GM21576 (cell line): ENCODE data around the gene SAMD8.
A peak's percentile ranks its signal among the peaks of the same experiment; 100 is the strongest.

ENCODE experiments used
- ATAC-seq: cut with Tn5 transposase; IDR thresholded peaks from one replicate; pipeline ENCODE4 v1.9.1; 2021; ENCODE audit warnings: mild to moderate bottlenecking, moderate library complexity; ENCODE audit not compliant: unreplicated experiment

The SAMD8 gene

DNA sequence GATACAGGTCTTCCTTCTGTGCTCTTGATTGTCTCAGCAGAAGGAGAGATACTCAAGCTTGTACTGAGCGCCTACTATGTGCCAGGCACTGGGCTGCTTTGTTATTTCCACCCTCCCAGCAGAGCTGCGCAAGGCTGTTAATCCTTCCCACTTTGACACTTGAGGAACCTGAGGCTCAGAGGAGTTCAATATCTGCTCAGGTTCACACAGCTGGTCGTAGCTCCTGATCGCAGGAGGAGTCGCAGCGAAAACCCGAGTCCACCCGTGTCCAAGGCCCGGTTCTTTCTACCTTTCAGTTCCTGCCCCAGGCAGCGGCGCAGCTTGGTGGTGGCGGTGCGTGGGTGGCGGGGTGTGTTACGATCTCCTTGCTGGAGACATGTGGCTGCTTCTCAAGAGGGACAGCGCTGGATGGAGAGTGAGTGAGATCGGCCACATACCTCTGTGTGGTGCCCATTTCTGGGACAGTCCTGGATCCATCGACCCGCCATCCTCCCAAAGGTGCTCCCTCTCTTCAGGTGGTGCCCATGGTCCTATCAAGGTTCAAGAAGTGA, 26.5 kb upstream of the SAMD8 start:
- ATAC-seq: no peak

DNA sequence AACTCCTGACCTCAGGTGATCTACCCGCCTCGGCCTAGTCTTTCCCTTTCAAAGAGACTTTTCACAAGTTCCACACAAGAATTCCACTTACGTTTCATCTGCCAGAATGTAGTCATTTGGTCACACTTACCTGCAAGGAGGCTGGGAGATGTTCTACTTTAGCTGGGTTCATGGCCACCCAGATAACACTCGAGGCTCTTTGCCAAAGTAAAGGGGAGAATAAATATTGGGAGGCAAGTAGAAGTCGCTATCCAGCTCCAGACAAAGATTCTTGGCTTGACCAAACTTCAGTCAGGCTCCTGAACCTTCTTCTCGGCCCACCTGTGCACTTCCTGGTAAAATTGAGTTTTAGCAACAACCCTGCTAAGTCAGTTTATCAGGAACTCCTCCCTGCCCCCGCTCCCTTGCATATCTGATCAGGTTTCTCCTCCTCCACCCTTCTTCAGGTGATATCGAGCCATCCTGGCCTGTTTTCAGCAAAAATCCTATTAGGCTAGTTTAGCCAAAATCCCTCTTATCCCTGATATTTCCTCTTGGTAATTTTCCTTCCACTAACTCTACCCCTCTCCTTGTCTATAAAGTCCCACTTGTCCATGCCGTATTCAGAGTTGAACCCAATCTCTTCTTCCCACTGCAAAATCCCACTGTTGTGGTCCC, 25.1 kb upstream of the SAMD8 start:
- ATAC-seq: no peak

DNA sequence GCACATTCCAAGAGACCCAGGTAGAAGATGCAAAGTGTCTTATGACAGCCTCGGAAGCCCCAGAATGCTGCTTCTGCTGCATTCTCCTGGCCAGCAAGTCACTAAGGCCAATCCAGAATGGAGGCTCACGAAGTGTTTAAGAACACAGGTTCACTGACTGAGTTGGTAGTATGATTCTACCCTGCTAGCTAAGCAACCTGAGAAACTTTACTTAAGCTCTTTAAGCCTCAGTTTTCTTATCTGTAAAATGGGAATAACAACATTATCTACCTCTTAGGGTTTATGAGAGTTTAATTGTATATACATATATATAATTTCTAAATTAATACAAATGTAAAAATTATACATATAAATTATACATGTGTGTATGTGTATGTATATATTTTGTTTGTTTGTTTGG, 22.8 kb upstream of the SAMD8 start:
- no peak for ATAC-seq

DNA sequence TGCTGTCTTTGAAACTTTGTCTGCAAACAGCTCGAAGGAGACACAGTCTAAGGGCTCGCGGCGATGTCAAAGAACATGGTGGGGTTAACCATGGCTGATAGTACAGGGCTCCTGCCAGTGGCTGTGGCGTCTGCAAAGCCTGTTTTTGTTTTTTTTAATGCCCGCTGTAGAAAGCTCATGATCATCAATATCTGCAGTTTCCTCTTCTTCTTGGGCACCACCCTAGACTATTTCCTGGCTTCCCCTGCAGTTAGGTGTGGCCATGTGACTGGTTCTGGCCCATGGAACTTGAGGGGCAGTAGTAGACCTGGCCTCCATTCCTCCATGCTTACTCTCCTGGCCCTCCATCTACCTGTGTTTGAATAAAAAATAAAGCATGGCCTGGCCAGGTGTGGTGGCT, 21.8 kb upstream of the SAMD8 start:
- ATAC-seq: no peak

DNA sequence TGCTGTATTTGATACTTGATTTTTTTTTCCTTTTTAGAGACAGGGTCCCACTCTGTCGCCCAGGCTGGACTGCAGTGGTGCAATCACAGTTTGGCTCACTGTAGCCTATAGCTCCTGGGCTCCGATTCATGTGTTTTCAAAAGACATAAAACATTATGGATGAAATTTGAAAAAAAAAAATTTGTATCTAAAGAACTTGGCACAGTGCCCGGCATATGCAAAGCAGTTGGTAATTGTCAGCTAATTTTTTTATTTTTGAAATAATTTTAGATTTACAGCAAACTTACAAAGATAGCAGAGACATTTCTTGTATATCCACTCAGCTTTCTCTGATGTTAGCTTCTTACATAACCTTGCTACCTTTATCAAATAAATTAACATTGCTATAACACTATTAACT, 20.3 kb upstream of the SAMD8 start:
- no peak for ATAC-seq

DNA sequence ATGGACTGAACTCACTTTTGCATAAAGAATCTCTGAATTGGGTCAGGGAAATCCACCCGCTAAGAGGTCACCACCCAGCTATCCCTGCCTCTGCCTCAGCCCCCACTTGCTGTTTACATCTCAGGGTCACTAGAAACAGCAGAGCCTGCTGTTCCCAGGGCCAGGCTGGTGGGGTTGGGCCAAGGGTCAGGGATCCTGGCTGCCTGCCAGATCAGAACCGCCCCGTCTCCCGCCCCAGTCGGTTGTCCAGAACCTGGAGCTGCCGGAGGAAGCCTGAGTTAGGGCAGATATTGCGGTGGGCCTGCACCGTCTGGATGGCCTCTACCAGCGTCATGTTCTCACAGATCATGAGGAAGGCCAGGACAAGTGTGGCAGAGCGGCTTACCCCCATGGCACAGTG, 17.0 kb upstream of the SAMD8 start:
- ATAC-seq: no peak

DNA sequence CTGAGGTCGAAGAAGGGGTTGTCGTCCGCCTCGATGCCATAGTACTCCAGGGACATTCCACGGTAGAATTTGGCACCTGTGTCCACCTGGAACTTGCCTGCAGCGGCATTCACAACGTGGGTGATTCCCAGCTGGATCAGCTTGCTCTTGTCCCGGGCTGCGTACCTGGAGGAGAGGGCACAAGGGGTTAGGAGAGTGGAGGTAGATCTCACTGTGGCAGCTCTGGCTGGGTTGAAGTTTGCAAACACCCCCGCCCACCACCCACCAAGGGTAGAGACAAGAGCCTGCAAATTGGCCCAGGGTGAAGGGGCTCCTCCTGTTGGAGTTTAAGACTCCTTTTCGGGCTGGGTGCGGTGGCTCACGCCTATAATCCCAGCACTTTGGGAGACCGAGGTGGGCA, 15.8 kb upstream of the SAMD8 start:
- no peak for ATAC-seq

DNA sequence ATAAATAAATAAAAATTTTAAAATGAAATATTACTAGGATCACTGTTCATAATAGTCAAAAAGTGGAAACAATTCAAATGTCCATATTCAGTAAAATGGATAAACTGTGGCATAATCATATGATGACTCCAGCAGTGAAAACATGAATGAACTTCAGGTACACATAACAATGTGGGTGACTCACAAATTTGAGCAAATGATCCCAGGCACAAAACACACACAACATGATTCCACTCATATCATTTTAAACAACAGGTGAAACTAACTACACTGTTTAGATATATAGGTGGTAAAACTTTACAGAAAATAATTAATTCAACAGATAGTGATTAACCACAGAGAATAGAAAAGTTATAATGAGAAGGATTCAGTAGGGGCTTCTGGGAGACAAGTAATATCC, 14.7 kb upstream of the SAMD8 start:
- no peak for ATAC-seq

DNA sequence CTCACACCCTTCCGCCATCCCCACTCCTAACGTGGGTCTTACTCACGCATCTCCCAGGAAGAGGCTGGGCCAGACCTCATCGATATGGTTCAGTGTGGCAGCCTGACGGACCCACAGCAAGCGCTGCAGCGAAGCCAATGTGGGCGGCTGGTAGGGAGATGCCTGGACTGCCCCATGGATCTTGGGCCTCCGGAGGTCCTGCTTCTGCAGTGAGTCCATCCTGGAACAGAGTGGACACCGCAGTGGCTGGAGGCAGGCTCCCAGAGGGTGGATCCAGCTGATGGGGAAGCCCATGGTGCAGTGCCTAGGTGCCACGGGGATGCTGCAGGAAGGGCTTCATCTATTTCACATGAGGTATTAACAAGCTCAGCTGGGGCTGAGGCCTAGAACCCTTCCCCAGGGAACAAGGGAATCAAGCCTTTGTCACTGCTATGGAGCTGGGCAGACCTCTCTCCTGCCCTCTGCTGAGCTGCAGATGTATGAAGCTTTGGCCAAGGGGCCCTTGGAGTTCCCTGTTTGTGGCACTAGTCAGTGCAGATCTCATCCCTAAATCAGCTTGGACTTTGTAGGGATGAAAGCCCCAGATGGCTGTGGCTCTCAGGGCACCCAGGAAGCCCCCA, 13.7 kb upstream of the SAMD8 start:
- ATAC-seq: no peak

DNA sequence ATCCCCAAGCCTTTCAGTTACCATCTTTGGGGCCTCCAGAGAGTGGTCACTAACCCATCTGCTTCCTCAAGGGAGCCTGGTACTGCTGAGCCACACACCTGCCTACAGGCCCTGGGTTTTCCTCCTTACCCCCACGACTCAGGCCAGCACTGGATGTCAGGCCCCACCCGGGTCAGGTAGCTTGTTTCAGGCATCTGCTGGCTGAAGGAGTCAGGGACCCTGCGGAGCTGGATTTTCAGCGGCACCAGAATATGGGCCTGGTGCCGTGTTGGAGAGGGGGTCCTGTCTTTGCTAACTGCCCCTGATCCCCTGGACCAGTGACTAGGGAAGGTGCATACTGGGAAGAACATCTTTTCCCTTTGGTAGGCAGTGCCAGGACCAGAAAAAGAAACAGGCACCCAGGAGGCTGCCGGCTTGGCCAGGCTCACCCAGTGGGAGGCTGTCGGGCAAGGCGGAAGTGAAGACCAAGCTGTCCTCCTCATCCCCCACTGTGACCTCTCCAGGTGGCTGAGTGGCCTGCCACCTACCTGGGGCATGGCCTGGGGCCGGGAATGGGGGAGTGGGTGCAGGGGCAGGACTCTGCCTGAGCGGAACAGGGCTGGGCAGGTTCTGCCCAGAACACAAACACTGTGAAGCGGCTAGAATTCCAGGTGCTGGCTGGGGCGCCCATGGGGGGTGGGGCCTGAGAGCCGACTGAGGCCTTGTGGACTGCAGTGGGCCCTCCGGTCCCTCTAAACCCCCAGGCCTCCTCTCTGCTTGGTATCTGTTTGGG, 12.4 kb upstream of the SAMD8 start:
- ATAC-seq: no peak

DNA sequence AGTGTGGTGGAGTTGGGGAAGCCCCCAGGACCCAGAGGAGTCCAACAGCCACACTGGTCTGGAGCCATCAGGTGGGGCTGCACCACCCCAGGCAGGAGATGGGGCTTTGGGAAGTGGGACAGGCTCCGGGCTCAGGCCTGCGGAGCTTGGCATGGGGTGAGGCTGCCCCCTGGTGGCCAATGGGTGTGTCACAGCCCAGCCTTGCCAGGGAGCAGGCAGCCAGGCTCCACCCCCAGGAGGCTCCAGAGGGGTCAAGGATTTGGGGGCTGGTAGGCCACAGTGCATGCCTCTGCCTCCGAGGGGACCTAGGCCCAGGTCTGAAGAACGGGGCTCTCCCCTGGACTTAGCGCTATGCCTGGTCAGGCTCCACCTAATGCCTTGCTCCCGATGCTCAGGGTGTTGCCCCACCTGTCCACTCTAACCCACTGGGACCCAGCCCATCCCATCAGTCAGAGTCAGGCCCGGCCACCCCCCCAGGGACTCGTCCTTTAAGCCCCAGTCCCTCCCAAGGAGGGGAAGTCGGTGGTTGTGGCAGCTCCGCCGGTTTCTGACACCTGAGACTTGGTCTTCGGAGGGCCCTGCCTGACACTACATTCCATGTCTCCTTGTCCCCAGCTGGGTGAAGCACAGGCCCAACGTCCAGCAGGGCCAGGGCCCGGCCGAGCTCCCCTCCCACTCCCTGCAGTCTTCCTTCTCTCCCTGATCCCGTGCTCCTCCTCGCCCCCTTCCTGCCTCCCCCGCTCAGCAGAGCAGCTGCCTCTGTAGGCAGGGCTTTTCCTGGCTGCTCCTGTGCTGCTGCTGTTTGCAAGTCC, 11.3 kb upstream of the SAMD8 start:
- peak; percentile 74 for ATAC-seq

DNA sequence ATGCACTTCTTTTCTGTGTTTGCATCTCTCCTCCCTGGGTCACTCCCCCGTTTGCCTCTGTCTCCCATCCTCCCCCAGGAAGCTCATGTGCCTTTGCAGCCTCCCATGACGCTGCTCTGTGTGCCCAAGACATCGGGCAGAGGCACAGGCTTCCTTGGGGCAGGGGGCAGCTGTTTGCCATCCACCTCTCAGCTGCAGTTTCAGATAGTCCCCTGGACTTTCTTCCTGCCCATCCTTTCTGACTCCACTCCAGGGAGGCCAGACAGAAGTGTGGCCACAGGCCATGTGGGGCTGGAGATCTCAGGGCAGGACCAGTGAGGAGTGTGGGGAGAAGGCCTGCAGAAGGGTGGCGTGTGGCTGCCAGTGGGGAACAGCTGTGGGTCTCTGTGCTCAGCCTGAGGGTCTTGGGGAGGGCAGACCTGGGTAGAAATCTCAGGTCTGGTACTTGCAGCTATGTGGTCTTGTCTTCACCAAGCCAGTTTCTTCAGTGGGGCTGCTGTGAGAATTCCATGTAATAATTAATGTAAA, 10.6 kb upstream of the SAMD8 start:
- no peak for ATAC-seq

DNA sequence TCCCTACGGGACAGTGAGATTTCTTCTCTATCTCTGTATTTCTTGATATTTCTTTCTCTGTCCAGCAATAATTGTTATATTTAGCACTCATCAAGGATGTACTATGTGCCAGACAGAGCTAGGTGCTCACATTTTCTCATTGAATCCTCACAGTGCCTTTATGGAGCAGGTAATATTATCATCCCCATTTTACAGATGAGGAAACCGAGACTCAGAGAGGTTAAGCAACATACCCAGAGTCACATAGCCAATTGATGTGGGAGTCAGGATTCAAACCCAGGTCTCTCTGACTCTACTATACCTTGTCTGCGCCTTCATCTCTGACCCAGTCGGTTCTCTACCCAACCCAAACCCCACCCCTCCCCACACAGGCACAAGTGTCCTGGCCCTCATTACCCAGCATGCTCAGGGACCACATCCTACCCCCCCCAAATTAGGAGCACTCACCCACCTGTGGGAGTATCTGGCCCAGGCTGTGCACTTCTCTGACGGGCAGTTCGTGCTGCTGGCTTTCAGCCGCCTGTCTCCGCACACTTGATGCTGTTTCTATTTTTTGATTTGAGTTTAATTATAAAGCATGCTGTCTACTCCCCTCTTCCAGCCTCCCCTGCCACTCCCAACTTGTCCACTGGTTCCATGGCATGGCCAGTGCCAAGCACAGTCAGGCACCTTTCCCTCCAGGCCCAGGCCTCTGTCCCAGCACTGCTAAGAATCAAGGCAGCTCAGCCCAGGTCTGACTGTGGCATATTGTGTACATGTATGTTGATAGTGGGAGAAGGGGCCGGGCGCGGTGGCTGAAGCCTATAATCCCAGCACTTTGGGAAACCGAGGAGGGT, 9.8 kb upstream of the SAMD8 start:
- no peak for ATAC-seq

DNA sequence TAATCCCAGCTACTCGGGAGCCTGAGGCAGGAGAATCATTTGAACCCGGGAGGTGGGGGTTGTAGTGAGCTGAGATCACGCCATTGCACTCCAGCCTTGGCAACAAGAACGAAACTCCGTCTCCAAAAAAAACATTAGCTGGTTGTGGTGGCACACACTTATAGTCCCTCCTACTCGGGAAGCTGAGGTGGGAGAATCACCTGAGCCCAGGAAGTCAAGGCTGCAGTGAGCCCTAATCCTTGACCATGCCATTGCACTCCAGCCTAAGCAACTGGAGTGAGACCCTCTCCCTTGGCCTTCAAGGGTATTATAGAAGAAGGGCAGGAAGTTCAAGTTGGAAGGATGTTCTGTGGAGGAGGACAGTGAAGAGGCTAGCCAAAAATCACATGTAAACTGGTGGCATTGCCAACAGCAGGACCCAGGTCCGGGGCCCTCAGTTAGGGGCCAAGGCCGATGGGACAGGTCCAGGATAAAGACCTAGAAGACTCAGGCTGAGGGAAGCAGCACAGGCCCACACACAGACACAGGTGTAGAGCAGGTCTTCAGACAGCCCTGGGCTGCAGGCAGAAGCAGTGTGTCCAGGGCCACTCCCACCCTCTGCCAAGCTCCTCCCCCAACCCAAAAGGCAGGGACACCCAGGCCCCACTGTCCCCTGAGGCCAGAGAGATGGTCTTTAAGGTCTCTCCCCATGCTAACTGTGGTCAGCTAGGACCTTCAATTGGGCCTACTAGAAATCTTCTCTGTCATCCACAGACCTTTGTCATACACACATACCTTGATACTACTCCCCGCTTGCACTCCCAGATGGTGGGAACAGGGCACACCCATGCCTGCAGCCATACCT, 8.4 kb upstream of the SAMD8 start:
- ATAC-seq: no peak

DNA sequence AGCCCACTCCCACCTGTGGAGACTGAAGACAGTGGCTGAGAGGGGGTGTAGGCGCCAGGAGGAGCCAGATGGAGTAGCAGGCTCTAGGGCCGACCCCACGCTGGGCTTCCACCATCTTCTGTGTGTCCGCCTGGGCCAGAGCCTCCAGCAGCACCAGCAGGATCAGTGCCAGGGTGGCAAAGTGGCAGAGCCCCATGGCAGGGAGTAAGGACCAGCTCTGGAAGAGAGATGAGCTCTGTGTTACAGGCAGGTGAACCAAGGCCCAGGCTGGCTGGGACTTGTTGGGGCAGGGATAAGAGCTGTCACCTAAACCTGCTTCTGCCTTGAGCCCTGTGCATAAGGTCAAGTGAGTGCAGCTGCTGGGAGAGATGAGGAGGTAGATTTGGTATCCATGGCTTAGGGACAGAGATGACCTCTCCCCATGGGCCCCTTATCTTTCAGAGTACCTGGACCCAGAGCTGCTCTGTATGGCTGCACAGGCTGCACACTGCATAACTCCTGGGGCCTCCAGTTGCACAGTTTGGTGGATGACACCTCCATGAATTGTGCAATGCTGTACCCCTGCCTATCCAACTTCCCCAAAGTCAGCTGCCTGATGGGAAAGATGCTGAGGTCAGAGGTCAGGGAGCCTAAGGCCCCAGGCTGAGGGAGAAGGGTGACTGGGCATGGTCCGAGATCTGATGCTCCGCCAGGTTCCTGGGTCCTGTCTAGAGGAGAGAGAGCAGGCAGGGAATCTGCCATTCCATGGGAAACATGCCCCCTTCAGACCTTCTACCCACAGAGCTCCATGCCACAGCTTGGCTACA, 7.4 kb upstream of the SAMD8 start:
- no peak for ATAC-seq

DNA sequence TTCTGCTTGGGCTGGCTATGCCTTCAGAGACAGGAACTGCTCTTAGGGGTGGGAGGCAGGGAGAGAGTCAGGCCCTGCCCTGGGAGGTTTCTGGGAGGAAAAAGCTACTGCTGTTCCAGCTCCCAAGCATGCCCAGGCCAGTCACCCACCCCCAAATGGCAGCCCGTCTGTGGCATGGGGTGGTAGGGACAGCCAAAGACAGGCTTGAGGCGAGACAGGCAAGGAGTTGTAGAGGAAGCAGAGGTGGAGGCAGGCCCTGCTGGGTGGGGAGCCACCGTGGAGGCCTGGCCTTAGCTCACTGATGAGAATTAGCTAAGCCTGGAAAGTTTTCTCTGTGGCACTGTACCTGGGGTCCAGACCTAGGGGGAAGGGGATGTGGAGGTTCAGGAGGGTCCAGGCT, 6.6 kb upstream of the SAMD8 start:
- no peak for ATAC-seq

DNA sequence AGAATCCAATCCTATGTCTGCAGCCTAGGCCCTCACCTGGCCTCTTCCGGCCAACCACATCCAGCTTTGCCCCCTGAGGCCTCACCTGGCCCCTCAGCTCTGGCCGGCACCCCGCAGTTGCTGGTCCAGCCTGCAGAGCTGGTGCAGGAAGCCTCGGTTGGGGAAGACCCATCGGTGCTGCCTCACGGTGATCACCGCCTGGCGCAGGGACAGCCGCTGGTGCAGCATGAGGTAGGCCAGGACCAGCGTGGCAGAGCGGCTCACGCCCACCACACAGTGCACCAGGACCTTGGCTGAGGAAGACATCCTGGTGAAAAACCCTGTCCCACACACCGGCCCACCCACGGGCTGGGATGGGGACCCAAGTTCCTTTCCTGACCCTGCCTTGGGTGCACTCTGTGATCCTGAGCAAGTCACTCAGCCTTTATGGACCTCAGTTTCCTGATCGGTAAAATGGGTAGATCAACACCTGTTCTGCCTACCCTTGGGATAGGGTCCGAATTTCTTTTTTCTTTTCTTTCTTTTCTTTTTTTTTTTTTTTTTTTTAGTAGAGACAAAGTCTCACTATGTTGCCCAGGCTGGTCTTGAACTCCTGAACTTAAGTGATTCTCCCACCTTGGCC, 5.8 kb upstream of the SAMD8 start:
- no peak for ATAC-seq

DNA sequence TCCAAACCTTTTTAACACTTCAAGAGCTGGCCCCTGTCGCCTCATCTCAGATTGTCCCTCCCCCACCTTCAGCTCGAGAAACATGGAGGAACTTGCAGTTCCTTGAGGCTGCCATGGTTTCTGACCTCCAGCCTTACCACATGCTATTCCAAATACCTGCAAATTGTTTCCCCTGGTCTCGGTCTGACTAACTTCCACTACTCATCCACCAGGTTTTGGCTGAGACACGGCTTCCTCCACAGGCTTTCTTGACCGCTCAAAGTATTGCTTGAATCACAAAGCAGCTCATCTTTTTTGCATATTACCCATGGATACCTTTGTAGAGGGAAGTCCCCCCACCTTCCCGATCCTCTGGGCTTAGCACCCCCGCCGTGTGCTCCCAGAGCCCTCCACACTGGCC, 5.2 kb upstream of the SAMD8 start:
- no peak for ATAC-seq
